ENCODE results near the gene NGEF. TPM values are rescaled to one million over a fixed set of nuclear protein-coding genes. Genes with fewer than 3 reads are reported as not detected.

NGEF gene
- total RNA-seq, 1 experiment from 2014 or later: 1.9 TPM

DNA sequence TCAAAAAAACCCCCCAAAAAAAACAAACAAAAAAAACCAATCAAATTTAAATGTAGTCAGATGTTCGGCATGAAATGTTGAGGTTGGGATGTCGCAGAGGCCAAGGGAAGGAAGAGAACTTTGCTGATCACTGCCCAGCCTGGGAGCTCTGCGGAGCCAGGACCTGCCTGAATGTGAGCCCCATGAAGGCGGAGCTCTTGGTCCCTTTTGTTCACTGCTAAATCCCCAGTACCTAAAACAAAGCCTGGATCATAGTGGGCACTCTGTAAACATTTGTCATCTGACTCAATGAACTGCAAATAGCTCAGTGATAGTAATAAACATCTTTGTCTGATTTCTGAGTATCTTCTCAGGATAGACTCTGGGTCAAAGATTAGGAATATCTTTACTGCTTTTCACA is 64.0 kb downstream of the NGEF start:
- no peak overlapping the region for H3K4me2 ChIP-seq (ENCODE audit: insufficient read depth, insufficient read length, low read length)
- no peak overlapping the region for H3K56ac ChIP-seq (ENCODE audit: insufficient read length, low read depth, low read length)
- H3K9ac ChIP-seq (ENCODE audit: extremely low read depth, insufficient read length, low read length): no peak overlapping the region
- no peak overlapping the region for H3K18ac ChIP-seq (ENCODE audit: insufficient read length, low read depth, low read length)
- H4K8ac ChIP-seq (replicated peaks; ENCODE audit: insufficient read length, low read depth, low read length): no peak overlapping the region
- no peak for DNase-seq
- TF ChIP-seq, protein P1, sequence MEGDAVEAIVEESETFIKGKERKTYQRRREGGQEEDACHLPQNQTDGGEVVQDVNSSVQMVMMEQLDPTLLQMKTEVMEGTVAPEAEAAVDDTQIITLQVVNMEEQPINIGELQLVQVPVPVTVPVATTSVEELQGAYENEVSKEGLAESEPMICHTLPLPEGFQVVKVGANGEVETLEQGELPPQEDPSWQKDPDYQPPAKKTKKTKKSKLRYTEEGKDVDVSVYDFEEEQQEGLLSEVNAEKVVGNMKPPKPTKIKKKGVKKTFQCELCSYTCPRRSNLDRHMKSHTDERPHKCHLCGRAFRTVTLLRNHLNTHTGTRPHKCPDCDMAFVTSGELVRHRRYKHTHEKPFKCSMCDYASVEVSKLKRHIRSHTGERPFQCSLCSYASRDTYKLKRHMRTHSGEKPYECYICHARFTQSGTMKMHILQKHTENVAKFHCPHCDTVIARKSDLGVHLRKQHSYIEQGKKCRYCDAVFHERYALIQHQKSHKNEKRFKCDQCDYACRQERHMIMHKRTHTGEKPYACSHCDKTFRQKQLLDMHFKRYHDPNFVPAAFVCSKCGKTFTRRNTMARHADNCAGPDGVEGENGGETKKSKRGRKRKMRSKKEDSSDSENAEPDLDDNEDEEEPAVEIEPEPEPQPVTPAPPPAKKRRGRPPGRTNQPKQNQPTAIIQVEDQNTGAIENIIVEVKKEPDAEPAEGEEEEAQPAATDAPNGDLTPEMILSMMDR (conservative IDR thresholded peaks at IDR 0.05): no peak
- 0 out of 5 replicates have a peak, but pooled peaks cover 0 to 2% of the 10 kb centered on the region in 2 experiments for H3K9me3 Mint-ChIP-seq
- H3K36me3 Mint-ChIP-seq (ENCODE audit: insufficient read depth in 1 of 3, low read depth in 3 of 3): no peaks in the 10 kb centered on the region; a peak in 1 of 7 replicates
- WGBS (ENCODE audit: extremely low coverage, insufficient read length, low lambda C conversion rate): no CpG with 5 or more reads among the region's 4 CpGs
- H2BK12ac ChIP-seq (ENCODE audit: insufficient read length, low read depth, low read length): no peak overlapping the region
- H3K27ac ChIP-seq (ENCODE audit: insufficient read length, low read depth, low read length): no peak overlapping the region
- H3K79me2 ChIP-seq (ENCODE audit: insufficient read depth, low read length): no peaks in the 10 kb centered on the region
- no peak overlapping the region for H2BK5ac ChIP-seq (ENCODE audit: insufficient read length, low read length)
- no peaks in the 10 kb centered on the region for H3K79me1 ChIP-seq (ENCODE audit: insufficient read depth, low read depth, low read length, poor library complexity, severe bottlenecking)
- H4K5ac ChIP-seq (ENCODE audit: insufficient read length, low read depth, low read length): no peak overlapping the region
- no peak overlapping the region for H3K4me3 Mint-ChIP-seq
- no peaks in the 10 kb centered on the region for H3K27me3 ChIP-seq (ENCODE audit: insufficient read depth, low read length)
- H3K9me3 ChIP-seq (ENCODE audit: control insufficient read depth, low read depth, low read length): no peaks in the 10 kb centered on the region
- no peak overlapping the region for H2BK20ac ChIP-seq (ENCODE audit: low read depth, low read length, poor library complexity, severe bottlenecking)
- H4K20me1 ChIP-seq (ENCODE audit: control insufficient read depth, insufficient read depth, insufficient read length): no peaks in the 10 kb centered on the region
- no peak overlapping the region for H3K23ac ChIP-seq (ENCODE audit: insufficient read length, low read depth, low read length)
- H4K91ac ChIP-seq (ENCODE audit: insufficient read length, low read depth, low read length): no peak overlapping the region
- peaks cover 6% of the 10 kb centered on the region for H3K27me3 Mint-ChIP-seq (ENCODE audit: low read depth)
- no peak overlapping the region for H2BK120ac ChIP-seq (ENCODE audit: low read depth, low read length, poor library complexity, severe bottlenecking)
- H2AFZ ChIP-seq (ENCODE audit: low read length): no peak overlapping the region
- H3T11ph ChIP-seq (ENCODE audit: low read length): no peak overlapping the region
- H3K4ac ChIP-seq (ENCODE audit: low read depth, low read length): no peak overlapping the region
- no peak overlapping the region; a peak in 1 of 7 replicates for H3K27ac Mint-ChIP-seq
- H3K4me1 Mint-ChIP-seq: peaks cover 7 to 16% of the 10 kb centered on the region in 2 experiments
- H2AK5ac ChIP-seq (ENCODE audit: insufficient read length, low read length): no peak overlapping the region
- no peaks in the 10 kb centered on the region for H3K4me1 ChIP-seq (ENCODE audit: insufficient read depth, low read length)
- no peak overlapping the region for H3K14ac ChIP-seq (ENCODE audit: insufficient read depth, low read length)
- no peak overlapping the region for H2BK15ac ChIP-seq (ENCODE audit: low read depth, low read length)
- H3K23me2 ChIP-seq (ENCODE audit: insufficient read length, low read depth, low read length, poor library complexity, severe bottlenecking): no peaks in the 10 kb centered on the region

Data from H9 (cell line).